Choroid plexus epithelial cell (primary cell): ENCODE data around the gene SCG2.
A peak's percentile ranks its signal among the peaks of the same experiment; 100 is the strongest.

Experiments
- DNase-seq: peaks from one replicate; pipeline ENCODE4 v3.0.0-alpha.2; 2010; ENCODE audit warnings: low read depth
- H3K4me3 ChIP-seq: 2 replicates; pipeline ENCODE4 v1.5.1; 2011; ENCODE audit warnings: low read depth, mild to moderate bottlenecking, control low read depth, low read length, moderate library complexity
- CTCF ChIP-seq: conservative IDR thresholded peaks from 2 replicates; pipeline ENCODE4 v1.5.1; 2011; ENCODE audit warnings: low read depth, mild to moderate bottlenecking, control low read depth, inconsistent platforms, low read length, moderate library complexity

The SCG2 gene

DNA sequence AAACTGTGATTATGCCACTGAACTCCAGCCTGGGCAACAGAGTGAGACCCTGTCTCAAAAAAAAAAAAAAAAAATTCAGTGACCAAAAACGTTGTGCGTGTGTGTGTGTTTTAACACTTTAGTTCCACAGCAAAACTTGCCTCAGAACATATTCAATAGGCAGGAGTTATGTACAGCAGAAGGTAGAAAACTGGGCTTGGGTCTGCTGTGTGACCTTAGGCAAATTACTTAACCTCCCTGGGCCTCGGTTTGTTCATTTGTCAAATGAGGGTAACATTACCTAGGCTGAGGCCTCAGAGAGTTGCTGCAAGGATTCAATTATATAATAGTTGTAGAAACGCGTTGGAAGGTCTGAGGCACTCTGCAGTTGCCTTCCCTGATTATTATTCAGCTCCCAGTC lies 10.3 kb upstream of the SCG2 start:
- no peak for DNase-seq
- no peak for TF ChIP-seq CTCF
- H3K4me3 ChIP-seq, result peak overlapping the region; percentile 47

- no peak for DNase-seq
- H3K4me3 ChIP-seq, result no peak overlapping the region
- no peak for TF ChIP-seq CTCF
These were observed 8.9 kb upstream of the SCG2 start for GRCh38 chr2:223611061-223611460.

GRCh38 chr2:223607476-223607875 lies 5.3 kb upstream of the SCG2 start:
- no peak for TF ChIP-seq CTCF
- no peak for DNase-seq
- H3K4me3 ChIP-seq, result no peak overlapping the region

DNA sequence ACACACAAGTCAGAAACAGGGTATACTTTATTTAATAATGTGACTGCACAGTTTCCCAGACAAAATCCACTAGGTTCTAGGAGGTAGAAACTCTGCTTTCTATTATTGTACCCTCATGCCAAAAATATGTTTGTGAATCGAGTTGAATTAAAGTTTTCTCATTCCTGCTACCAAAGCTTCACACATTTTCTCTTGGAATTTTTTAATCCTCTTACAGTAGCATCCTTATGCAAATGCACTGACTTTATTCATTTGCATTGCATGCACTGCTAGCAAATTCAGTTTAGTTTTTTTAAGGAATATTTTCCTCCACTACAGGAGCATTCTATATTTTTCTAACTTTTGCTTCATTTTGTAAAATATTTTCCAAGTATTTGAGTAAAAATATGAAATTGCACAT lies 4.8 kb upstream of the SCG2 start:
- no peak for TF ChIP-seq CTCF
- H3K4me3 ChIP-seq, result no peak overlapping the region
- DNase-seq, result no peak

GRCh38 chr2:223604231-223604630 lies 2.1 kb upstream of the SCG2 start:
- H3K4me3 ChIP-seq, result no peak overlapping the region
- TF ChIP-seq CTCF, result no peak
- no peak for DNase-seq

DNA sequence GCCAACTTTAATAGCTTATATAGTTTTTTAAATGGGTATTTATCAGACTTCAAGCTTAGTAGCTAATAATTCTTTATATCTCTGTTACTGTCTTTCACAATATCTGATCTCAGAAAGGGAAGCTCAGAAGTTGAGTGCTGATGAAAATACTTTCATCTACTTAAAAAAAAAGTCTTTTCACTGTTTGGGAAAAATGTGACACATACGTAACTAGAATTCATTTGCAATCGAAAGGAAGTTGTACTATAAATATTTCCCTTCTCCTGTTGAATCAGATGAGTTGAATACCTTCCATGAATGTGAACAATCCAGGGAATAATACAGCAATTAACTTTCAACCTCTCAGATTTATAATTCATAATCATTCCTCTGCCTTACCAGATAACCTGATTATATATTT lies 811 bp upstream of the SCG2 start:
- peak; percentile 69 for DNase-seq

DNA sequence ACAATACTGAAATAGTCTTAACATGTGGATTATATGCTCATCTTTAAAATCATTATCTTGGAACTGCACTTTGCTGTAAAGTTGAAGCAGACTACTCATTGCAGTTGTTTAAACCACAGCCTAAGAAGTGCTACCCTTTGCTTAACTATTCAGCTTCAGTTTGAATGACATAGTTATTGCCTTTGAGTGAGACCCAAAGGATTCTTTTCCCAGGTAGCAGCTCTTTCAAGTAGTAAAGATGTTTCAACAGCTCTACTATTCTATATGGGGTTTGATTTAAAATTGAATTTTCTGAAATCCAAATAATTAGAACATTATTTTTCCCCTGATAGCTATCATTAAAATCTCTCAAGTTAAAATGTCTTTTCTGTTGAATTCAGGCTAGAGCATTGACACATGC lies 1.1 kb downstream of the SCG2 start:
- peak overlapping the region; percentile 54 for H3K4me3 ChIP-seq
- no peak for DNase-seq
- no peak for TF ChIP-seq CTCF

More for the DNA sequence above, 811 bp upstream of the SCG2 start:
- TF ChIP-seq CTCF, result no peak
- no peak overlapping the region for H3K4me3 ChIP-seq
